ENCODE data around the gene ARPC1A.

DNA sequence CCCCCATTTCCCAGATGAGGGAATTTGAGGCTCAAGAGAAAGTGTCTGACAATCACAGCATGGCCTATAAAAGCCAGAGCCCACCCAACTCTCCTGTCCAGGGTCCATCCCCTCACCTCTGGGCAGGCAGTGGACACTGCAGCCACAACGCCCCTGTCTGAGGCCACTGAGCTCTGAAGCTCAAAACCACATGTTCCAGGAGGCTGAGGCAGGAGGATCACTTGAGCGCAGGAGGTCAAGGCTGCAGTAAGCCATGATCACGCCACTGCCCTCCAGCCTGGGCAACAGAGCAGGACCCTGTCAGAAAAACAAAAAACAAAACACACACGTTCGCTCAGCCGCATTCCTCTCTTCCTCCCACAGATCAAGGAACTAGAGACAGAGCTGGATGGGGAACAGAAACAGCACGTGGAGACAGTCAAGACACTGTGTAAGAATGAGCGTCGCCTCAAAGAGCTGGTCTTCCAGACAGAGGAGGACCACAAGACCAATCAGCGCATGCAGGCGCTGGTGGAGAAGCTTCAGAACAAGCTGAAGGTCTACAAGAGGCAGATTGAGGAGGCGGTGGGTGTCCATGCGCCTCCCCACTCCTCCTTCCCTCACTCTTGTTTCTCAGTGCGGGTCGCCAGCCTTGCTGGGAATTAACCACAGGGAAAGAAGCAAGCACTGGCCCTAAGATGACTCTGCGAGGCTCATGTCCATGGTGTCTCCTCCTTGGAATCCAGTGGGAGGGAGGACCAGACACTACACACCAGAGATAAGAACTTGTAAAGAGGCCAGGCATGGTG lies 20.0 kb upstream of the ARPC1A start:
- no peak for TF ChIP-seq CTCF (IDR thresholded peaks at IDR 0.05; ENCODE audit: low read length)
- TF ChIP-seq EZH2 (IDR thresholded peaks at IDR 0.05; ENCODE audit: borderline replicate concordance, low read length): no peak

All from OCI-LY1 (cell line).